Activated CD8-positive, alpha-beta memory T cell treated with anti-CD3 and anti-CD28 coated beads for 48 hours (primary cell): Measurements from ENCODE around the gene GRID2IP.
A peak's percentile ranks its signal among the peaks of the same experiment; 100 is the strongest.
"Not testable (repeated sequence)": the region's sequence is repeated elsewhere in the genome, so short reads cannot be mapped to it uniquely, and the experiment has no call there.

Experiments used
- DNase-seq, 3 experiments: peaks; one replicate each; pipeline ENCODE4 v3.0.0-alpha.2; 2020; ENCODE audit warnings: low read depth in 2 of 3, low spot score in 2 of 3

GRID2IP gene

DNA sequence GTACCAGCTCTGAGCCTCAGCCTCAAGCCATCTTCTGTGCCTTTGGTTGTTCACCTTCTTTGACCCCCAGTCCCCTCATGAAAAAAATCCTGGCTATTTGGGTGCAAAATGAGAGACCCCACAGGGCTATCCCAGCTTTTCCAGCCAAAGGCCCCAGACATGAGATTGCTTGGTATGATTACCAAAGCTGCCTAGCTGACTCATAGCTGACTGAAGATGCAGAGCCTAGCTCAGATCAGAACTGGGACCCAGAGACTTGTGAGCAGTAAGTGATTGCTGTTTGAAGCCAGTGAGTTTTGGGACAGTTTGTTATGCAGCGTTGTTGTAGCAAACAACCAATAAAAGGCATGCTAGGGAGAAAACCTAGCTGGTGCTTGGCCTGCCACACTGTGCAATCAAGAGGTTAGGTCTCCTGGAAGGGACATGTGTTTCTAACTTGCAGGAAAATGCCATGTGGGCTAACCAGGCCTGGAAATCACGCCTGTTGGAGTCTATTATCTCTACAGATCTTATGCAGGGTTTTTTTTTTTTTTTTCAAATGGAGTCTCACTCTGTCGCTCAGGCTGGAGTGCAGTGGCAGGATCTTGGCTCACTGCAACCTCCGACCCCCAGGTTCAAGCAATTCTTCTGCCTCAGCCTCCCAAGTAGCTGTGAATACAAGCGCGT is 55.5 kb downstream of the GRID2IP start:
- DNase-seq = no peak

DNA sequence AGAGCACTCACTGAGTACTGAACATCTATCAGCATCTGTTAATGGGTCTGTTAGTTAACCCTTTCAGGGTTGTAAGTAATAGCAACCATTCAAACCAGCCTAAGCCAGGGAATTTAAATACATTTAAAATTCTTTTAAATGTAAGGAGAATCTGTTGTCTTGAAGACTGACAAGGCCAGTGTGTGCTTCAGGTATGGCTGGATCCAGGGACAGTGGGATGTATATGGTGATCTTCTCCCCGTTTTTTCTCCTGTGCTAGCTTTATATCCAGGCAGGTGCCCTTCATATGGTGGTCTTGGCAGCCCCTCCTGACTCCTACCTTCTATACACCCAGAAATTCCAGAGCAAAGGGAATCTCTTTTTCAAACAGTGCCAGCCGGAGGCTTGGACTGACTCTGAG is 56.9 kb downstream of the GRID2IP start:
- no peak for DNase-seq

DNA sequence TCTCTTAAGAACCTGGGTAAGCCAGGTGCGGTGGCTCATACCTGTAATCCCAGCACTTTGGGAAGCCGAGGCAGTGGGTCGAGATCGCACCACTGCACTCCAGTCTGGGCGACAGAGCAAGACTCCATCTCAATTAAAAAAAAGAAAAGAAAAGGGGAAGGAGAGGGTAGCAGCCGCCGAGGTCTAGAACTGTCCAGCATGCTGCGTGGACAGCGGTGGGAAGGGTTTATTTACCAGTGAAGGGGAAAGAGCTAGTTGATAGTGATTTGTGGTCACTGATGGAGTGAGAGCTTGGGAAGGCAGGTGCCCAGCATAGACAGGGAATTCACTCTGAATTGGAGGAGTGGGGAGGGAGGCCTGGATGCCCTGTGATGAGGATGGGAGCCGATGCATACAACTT is 60.1 kb downstream of the GRID2IP start:
- DNase-seq = no peak

DNA sequence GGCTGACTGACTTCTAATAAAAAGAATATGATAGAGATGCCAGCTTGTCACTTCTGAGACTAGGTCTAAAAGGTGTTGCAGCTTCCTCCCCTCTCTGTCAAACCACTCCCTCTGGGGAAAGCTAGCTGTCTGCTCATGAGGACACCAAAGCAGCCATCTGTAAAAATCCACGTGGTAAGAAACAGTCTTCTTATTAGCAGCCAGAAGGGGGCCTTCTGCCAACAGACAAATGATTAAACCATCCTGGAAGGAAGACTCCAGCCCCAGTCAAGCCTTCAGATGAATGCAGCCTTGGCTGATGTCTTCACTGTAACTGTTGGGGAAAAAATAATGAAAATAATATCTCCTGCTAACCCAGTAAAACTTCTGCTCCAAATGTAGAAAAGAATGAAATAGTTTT is 61.6 kb downstream of the GRID2IP start:
- DNase-seq = no peak

DNA sequence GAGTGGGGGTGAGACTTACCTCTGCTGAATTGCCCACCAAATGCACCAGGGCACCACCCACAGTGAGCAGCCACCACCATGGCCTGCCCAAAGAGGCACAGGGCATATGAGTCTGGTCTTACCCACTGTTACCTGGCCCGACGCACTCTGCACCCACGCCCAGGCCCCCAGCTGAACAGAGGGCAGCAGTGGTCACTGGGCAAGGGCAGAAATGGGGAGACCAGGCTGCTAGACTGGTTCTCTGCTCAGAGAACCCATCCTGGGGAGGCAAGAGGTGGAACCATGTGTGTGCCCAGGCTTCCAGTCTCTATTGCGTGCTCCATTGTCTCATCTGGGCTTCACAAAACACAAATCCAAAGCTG is 64.1 kb downstream of the GRID2IP start:
- no peak for DNase-seq

DNA sequence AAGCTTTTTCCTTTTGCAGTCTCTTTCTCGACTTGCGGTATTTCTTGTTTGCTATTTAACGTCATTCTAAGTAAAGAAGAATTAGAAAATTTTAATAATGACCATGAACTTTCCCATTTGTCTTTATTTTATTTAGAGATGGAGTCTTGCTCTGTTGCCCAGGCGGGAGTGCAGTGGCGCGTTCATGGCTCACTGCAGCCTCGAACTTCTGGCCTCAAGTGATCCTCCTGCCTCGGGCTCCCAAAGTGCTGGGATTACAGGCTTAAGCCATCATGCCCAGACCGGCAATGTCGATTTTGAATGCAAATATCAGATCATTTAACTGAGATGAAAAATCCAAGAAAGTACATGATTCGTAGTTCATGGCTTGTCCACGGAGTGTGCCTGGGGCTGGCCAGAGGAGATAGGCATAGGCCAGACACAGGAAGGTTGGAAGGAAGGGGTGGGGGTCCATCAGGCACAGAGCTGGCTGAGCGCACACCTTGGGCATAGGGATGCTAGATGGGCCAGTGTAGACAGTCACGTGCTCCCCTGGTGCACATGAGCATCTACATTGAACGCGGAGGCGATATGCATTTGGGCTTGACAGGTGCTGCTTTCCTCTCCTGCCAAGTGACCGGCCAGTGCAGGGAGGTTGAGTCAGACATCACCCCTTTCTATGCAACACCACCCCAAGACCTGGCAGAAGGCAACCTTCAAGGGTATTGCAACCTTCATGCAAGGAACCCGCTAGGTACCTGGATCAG is 64.7 kb downstream of the GRID2IP start:
- no peak for DNase-seq

DNA sequence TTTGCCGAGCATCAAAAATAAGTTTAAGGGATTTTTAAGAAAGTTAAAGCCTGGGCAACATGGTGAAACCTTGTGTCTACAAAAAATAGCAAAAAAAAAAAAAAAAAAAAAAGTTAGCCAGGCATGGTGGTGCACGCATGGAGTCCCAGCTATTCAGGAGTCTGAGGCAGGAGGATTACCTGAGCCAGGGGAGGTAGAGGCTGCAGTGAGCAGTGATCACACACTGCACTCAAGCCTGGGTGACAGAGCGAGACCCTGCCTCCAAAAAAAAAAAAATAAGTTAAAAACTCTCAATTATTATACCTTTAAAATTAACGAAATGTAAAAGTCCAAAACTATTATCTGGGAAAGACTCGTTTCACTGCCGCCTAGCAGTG is 68.5 kb downstream of the GRID2IP start:
- DNase-seq = no peak

DNA sequence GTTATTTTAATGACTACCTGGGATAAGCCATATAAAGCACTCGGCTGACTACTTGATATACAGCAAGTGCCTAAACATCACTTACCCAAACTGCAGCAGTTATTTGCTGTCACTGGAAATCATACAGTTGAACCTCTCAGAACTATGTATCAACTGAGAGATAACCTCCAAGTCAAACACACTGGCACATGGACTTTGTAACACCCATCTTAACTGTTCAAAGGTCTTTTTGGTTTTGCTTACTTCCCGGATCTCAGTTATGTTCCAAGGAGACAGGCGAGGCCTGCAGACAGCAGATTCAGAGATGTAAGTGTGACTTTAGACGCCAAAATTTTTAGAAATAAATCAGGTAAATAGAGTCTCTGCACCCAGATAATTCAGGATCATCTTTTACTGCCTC is 69.0 kb downstream of the GRID2IP start:
- DNase-seq = no peak

DNA sequence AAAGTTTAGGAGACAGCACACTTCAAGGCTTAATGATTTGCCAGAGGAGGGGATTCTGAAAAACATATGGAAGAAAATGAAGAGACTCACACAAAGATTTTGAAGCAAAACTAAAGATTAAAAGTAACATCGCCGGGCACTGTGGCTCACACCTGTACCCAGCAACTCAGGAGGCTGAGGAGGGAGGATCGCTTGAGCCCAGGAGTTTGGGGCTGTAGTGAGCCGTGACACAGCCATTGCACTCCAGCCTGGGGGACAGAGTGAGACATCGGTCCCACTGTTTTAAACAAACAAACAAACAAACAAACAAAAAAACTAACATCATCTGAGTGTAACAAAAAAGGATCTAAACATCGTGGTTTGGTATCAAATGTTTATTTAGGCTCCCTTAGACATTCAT is 69.8 kb downstream of the GRID2IP start:
- DNase-seq = no peak

DNA sequence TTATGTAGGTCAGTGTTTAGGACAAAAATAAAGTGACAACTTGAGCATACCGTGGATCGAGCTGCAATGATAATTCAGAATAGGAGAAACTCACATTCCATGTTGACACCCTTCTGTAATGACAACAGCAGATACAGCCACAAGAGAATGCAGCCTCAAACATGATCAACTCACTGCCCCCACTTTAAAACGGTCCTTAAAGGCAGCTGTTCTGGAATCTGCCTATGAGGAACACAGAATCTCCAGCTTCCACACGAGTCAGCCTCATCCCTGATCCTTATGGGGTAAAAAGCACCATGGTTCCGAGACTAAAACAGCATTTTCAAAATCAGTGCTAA is 71.0 kb downstream of the GRID2IP start:
- no peak for DNase-seq

DNA sequence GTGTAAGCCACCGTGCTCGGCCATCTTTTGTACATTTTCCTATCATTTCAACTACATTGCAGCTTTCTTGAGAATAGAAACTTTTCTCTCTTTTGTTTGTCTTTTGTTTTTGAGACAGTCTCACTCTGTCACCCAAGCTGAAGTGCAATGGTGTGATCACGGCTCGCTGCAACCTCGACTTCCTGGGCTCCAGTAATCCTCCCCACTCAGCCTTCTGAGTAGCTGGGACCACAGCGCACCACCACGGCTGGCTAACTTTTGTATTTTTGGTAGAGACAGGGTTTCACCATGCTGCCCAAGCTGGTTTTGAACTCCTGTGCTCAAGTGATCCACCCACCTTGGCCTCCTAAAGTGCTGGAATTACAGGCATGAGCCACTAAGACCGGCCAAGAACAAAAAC is 72.2 kb downstream of the GRID2IP start:
- peak in 1 of 3 experiments; percentile 4 for DNase-seq

DNA sequence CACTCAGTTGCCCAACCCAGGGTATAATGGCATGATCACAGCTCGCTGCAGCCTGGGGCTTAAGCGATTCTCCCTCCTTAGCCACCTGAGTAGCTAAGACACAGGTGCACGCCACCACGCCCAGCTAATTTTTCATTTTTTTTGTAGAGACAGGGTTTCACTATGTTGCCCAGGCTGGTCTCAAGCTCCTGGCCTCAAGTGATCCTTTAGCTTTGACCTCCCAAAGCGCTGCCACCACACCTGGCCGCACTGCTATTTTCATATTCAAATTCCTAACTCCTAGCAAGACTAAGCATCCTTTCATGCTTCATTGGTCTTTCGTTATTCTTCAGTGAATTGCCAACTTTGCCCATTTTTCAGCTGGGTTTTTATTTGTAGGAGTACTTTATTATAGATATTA is 73.1 kb downstream of the GRID2IP start:
- no peak for DNase-seq

DNA sequence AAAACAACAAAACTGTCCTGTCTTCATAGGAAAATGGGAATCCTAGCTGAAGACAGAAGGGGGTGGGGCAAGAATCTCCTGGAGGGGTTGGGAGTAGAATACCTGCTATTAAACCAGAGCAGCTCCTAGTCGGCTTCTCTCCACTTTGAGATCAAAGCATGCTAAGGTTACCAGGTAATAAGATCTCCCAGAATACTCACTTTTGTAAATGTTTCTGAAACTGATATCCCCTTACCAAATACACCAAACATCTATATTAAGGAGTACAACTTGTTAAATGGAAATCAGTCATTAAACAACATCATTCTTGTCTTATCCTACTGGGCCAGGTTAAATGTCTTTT is 74.0 kb downstream of the GRID2IP start:
- DNase-seq = no peak

DNA sequence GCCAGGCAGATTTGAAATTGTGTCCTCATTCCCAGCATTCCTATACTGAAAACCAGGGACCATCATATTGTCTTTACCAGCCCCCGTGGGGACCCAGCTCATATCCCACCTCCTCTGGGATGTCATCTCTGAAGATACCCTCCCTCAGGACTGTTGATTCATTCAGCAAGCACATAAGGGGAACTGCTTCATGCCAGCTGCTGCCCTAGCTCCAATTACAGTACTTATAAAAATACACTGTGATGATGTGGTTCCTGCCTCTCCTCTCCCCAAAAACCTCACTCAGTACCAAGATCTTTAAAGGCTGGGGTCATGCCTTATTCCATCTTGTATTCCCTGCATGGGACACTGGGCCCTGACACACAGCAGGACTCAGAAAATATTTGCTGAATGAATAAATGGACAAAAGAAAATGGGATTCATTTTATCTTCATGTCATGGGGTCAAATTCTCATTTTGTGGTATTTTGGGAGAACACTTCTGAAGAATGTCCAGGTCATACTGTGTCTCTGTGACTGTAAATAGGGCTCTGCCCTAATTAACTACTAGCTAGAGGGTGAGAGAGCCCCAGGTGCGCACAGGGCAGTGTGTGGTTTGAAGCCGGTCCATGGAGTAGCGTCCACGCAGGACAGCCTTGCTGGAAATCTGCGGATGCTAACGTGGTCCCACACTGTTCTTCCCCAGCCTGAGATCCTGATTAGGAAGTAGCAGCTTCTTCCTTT is 74.5 kb downstream of the GRID2IP start:
- DNase-seq = no peak

DNA sequence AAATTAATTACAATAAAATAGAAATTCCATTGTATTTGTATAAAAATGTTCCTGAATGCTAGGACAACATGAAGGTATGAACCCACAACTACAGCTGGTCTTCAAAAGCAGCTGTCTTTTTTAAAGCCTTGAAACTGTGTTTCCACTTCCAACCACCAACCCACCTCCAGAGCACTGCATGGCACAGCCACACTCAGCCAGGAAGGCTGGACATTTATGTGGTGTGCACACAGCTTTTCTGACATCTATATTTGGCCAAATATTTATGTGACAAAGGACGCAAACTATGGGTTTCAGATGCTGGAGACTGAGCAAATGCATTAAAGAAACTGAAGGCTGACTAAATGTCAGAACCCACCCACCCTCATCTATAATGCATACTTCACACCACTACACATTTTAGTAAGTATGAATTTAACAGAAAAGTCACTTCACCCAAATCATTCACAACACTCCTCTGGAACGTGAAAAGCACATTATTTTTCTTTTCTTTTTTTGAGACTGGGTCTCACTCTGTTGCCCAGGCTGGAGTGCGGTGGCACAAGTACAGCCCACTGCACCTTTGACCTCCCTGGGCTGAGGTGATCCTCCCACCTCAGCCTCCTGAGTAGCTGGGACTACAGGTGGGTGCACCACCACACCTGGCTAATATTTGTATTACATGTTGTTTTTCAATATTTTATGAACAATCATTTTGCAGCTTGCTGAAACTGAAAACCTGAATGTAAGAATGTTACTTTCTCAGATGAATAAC is 75.7 kb downstream of the GRID2IP start:
- no peak for DNase-seq

DNA sequence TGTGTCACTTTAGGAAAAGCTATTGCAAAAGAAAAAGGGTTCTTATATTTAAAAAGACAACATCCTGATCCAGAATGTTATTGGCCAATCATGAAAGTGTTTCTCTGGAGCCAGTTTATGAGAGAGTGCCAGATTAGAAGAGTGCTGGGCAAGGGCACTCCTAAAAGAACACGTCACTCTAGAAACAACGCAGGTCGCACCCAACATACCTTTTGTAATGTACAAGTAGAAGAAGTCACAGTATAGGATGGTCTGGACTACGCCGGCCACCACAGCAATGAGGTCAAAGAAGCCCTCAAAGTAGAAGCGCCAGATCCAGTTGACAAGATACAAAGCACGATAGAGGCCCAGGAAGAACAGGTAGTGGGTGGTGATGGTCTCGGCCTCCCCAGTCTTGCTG is 85.4 kb downstream of the GRID2IP start:
- DNase-seq = no peak

DNA sequence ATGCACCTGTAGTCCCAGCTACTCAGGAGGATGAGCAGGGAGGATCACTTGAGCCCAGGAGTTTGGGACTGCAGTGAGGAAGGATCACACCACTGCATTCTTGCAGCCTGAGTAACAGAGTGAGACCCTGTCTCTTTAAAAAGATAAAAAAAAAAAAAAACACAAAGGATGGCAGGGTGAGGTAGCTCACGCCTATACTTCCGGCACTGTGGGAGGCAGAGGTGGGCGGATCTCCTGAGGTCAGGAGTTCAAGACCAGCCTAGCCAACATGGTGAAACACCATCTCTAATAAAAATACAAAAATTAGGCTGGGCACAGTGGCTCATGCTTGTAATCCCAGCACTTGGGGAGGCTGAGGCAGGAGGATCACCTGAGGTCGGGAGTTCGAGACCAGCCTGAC is 87.7 kb downstream of the GRID2IP start:
- not testable (repeated sequence) for DNase-seq

DNA sequence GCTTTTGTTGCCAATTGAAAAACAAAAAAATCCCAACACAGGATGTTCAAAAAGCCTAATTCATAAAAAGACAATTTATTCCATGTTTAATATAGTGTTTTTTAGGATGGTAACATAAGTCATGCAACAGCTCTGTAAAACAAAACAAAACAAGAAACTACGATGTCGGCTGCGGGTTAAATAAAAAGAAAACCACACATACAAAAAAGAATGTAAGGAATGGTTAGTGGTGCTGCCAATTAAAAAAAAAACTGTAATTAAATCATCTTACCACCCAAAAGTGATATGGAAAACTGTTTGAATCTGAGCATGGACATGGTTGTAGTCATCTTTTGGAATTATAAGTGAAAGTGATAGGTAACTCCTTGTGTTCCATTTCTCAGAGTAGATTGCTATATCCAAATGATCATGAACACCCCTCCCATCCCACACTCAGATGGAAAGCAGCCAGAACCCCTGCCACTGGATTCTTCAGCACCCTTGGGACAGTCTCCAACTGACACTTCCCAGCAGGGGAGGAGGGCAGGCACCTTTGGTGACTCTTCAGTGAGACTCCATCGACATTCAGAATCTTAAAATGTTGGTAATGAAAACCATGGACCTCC is 89.2 kb downstream of the GRID2IP start:
- no peak for DNase-seq

DNA sequence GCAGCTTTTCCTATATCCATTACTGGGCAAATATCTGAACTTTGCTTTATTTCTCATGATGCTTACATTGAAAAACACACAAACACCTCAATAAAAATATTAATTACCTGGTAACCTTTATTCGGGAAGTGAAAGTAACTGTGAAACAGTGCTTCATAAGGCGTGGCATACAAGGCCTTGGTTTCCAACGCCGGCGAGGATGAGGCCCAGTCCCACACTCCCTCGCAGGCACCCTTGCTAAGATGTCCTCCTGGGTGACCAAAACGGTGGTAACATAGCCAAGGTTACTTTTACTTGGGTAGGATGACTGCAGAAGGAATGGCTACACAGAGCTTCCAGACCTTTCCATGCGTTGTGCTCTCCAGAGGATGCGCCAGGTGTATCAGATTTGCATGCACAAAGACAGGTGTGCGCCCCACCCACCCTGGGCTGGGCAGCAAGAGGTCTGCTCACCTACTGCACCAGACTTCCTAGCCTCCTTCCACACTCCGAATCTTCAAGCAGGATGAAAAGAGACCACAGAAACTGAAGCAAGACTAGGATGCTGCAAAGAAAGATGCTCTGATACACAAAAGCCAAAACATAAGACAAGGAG is 90.2 kb downstream of the GRID2IP start:
- DNase-seq = no peak

DNA sequence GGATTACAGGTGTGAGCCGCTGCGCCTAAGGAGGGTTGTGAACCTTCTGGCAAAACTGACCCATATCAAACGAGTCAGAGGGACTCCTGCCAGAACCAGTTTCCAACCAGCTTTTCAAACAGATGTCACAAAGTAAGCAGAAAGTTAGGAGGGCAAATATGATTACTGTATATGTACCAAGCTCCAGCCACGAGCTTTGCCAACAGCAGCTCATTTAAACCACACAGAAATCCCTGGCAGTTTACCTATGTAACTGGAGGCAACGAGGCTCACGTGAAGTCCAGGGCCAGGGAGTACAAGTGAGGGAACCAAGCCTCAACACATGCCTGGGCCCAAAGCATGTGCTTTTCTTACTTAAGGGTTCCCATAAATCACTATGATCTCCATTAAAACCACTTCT is 91.0 kb downstream of the GRID2IP start:
- DNase-seq = no peak

DNA sequence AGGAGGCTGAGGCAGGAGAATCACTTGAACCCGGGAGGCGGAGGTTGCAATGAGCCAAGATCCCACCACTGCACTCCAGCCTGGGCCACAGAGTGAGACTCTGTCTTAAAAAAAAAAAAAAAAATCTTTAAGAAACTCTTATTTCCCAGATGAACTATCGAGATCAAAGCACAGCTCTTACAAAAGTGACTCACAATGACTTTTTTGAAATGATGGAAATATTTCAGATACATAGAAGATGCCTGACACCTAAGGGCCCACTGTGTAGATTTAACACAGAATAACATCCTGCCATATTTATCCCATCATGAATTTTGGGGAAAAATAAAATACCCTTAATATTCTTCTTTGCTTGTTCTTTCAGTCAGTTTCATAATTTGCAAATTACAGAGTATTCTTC is 92.6 kb downstream of the GRID2IP start:
- DNase-seq = not testable (repeated sequence)
